CD4-positive, alpha-beta T cell treated with Interleukin-10 for 1 hour (primary cell): ENCODE results near the gene RAI1.
A peak's percentile ranks its signal among the peaks of the same experiment; 100 is the strongest.
"Not testable (repeated sequence)": the region's sequence is repeated elsewhere in the genome, so short reads cannot be mapped to it uniquely, and the experiment has no call there.

Source experiments
- DNase-seq: peaks from one replicate; pipeline ENCODE4 v3.0.0-alpha.2; 2020

The RAI1 gene

DNA sequence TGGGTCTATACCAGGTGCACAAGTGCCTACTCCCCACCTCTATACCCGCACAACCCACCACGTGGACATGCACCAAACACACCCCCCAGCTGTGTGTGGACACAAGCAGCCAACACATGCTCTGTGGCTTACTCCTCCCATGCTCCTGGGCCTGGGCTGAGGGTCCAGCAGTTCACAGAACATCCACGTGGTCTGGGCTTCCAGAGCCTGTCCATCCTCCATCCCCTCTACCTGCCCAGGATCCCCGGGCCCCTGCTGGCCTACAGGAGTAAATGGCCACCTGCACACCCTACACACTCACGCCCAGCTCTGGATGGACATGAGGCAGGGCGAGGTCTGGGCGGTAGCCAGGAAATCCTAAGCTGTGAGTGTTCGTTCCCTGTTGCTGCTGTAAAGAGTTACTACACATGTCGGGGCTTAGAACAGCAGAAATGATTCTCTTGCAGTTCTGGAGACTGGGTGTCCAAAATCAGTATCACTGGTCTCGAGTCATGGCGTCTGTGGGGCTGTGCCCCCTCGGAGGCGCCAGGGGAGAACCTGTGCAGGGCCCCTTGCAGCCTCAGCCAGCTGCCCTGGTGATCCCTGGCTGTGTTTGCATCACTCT, 15.0 kb upstream of the RAI1 start:
- DNase-seq, result no peak

DNA sequence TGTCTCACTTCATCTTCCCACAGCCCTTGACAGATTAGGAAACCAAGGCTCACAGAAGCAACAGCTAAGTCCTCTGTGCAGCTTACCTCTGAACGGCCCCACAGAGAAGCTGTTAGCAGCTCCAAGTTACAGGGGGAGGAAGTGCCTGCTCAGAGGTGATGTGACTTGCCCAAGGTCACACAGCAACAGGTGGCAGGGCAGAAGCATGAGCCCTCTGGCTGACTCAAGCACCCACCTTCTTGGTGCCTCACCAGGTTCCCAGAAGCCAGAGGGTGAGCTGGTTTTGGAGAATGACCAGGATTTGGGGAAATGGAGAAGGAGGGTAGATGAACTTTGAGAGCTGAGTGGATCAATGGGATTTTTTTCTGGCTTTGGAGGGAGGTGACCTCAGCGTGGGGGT, 14.0 kb upstream of the RAI1 start:
- no peak for DNase-seq

DNA sequence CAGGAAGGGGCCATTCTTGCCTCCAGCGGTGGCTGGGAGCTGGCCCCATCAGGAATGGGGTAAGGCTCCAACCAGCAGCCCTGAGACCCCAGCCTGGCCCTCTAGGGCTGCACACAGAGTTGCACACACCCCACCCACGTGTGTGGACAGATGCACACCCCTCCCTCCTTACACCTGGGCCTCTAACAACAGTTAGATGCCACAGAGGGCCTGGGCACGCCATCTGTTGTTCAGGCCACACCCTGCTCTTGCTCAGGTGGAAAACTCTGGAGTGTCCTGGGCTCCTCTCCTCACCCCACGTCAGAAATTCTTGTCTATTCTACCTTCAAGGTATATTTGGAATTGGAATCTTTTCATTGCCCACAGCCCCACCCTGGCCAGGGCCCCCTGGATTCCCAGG, 13.3 kb upstream of the RAI1 start:
- no peak for DNase-seq

DNA sequence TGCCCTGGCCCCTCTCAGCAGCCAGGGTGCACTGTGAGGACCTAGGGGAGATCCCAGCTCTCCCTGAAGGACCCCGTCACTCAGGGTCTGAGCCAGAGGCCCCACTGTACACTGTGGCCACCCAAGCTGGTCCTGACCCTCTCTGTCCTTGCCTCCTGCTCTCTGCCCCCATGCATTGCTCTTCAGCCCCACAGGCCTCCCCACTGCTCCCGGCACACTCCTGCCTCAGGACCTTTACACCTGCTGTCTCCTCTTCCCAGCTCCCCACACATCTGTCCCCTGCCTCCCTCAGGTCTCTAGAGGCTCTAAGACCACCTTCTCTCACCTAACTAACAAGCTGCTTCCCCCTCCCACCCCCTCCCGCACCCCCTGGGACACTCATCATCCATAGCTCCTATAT, 12.9 kb upstream of the RAI1 start:
- no peak for DNase-seq

DNA sequence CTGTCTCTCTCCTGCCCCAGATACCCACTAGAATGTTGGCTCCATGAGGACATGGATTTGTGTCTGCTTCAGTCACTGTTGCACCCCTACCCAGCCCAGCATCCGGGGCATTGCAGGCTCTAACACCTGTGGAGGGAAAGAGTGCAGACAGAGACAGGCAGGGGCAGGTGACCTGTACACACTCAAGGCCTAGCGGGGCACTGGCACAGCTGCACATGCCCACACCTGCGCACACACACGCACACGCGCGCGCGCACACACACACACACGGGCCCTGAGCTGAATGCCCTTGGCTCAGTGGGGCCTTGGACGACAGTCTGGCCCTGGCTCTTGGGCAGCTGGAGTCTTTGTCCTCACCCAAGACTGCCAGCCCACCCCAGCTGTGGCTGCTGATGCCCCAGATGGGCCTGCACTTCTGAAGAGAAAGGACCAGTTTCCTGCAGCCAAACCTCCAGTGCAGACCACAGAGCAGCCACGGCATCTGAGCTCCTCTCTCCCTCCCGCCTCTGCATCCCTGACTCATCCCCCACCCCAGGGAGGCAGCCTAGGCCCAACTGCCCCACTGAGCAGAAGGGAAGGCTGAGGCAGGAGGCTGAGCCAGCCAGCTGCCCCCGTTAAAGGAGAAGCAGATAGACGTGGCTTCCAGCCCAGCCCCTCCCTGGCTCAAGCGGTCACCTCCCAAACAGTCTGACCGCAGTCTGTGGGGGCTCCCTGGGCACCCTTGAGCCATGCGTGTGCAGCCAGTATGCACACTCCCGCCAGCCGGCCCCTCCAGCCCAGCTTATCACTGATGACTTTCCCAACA, 12.3 kb upstream of the RAI1 start:
- no peak for DNase-seq

DNA sequence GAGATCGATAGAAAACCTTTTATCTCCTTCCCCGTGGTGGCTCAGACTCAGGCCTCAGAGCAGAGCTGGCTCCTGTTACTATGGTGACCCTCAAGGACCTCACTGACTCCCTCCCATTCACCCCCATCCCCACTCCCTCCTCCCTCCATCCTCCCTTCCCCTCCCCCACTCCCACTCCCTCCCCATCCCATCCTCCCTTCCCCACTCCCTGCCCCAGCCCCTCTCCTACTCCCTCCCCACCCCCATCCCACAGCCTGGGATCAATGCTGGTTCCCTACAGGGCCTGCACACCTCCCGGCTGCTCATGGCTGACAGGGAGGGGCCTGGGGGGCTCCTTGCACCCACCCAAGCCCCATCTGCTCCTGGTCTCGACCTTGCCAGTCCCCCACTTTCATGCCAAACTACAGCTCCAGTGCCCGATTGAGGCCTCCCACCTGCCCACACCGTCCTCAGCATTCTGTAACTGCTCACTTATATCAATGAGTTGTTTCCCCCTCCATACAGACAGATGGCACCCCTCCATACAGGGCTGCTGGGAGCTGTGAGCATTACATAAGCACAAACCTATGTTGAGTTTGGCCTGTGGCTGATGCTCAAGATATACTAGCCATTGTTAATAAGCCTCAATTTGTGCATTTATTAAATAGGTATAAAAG, 11.6 kb upstream of the RAI1 start:
- DNase-seq, result no peak

DNA sequence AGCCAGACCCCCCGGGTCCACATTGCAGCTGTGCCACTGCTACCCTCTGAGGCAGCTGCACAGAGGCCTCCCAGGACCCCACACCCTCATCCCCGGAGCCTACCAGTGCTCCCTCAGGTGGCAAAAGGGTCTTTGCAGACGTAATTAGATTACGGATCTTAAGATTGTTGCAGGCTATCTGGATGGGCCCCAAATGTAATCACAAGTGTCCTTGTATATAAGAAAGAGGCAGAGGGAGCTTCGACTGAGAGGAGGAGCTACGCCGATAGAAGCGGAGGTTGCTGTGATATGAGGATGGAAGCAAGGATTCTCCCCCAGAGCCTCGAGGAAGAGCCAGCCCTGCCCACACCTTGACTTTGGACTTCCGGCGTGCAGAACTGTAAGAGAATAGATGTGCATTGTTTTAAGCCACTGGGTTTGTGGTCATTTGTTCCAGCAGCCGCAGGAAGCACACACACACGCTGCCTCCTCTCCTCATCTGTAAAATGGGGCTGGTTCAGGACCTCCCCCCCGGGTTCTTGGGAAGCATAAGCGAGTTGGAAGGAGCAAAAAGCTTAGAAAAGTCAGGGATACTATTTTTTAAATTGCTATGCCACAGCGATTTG, 10.5 kb upstream of the RAI1 start:
- DNase-seq, result no peak

DNA sequence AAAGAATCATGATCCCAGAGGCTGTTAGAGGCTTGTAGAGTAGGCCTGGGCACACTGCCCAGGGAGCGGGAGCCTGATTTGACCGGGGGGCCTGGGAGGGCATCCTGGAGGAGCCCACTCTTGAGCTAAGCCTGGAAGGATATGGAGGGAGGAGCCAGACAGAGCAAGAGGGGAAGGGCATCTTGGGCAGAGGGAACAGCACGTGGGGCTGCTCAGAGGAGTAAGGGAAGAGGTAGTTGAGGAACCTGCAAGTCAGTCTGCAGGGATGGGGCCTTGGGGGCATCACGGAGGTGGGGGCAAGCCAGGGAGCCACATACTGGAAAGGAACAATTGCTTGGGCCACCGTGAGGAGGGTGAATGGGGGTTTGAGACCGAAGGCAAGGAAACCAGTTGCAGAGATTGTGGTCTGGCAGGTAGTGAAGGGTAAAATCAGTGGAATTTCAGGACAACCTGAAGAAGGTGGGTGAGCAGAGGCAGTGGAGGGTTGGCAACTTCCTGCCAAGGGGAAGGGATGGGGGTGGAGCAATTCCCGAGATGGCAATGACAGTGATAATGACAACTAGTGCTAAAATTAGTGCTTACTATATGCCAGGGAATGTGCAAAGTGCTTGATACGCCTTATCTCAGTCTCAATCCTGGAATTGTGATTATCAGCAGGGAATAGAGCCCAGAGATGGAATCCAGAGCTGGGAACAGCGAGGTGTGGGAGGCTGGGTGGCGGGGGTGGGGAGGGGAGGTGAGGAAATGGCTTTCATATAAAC, 9.7 kb upstream of the RAI1 start:
- DNase-seq, result no peak

DNA sequence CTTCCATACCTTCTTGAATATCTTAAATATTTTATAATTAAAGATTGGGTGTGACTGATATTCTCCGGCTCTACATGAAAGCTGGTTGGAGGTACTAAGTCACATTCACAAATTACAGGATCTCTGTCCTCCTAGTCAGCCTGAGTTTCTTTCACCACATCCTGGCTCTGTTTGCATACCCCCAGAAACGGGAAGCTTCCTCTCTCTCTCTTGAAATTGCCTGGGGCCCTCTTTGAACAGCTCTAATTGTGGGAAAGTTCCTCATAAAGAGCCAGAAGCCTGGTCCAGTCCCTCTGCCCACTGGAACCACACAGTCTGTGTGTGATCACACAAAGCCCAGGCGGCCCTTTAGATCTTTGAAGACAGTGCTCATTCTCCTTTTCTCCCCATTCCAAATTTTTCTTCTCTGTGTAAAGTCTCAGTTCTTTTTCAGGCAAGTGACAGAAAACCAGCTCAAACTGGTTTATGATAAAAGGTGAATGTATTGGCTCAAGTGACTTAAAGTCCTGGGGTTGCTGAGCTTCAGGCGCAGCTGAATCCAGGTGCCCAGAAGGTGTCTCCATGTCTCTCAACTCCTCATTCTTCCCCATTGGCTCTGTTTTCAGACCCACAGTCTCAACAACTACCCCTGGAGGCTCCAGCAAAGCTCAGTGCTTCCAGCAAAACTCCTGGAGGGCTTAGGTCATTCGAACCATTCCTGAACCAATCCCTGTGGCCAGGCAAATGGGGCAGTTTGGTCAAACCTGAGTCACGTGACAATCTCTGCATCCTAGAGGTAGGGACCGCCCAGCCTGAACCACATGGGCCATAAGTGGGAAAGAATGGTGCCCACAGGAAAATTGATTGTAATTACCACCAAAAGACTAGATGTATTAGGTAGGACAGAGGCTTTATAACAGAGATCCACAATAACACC, 8.5 kb upstream of the RAI1 start:
- DNase-seq, result no peak

DNA sequence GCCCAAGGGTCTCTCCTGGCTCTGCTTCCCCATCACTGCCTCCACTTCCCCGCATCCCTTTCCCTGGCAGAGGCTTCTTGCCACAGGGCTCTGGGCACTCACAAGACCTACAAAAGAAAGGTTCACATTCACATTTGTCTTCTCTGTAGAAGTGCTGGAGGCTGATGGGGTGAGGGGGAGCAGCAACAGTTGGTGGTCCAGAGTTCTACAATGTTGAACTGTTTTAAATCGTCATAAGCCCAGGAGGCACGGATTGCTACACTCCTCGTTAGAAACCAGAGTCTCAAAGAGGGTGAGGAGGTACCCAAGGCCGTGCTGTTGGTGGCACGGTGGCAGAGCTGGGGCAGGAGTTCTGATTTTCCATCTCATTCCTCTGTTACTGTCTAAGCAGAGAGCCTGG, 5.8 kb upstream of the RAI1 start:
- no peak for DNase-seq

DNA sequence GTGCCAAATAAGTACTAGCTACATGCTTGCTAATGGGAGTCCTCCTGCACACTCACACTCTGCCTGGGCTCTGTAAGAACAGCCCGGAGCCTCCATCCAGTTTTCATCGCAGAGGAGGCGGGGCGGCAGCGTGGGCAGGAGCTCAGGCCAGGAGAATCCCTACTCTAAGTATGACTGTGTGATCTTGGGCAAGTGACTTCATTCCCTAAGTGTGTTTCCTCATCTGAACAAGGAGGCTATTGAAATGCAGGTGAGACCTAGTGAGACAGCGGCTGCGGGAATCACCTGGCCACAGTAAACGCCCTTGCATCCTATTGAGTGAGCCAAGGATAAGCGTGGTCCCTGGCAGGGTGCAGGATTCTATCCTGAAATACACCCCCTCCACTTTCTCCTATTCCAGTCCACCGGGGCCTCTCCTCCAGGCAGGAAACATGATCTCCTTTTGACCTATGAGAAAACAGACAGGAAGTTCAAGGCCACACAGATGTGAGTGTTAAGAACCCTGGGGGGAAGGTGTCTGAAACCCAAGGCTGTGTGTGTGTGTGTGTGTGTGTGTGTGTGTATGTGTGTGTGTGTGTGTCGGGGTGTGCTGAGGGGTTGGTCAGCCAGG, 5.2 kb upstream of the RAI1 start:
- DNase-seq, result peak; percentile 58

DNA sequence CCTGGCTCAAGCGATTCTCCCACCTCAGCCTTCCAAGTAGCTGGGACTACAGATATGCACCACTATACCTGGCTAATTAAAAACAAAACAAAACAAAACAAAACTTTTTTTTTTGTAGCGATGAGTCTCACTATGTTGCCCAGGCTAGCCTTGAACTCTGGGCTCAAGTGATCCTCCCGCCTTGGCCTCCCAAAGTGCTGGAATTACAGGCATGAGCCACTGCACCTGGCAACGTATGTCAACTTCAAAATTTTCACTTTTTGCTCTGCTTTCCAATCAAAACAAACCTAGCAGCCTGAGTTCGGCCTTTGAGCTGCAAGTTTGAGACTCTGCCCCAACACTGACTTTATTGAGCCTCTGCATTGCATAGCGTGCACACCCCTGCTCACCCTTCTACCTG, 4.5 kb upstream of the RAI1 start:
- DNase-seq, result no peak

DNA sequence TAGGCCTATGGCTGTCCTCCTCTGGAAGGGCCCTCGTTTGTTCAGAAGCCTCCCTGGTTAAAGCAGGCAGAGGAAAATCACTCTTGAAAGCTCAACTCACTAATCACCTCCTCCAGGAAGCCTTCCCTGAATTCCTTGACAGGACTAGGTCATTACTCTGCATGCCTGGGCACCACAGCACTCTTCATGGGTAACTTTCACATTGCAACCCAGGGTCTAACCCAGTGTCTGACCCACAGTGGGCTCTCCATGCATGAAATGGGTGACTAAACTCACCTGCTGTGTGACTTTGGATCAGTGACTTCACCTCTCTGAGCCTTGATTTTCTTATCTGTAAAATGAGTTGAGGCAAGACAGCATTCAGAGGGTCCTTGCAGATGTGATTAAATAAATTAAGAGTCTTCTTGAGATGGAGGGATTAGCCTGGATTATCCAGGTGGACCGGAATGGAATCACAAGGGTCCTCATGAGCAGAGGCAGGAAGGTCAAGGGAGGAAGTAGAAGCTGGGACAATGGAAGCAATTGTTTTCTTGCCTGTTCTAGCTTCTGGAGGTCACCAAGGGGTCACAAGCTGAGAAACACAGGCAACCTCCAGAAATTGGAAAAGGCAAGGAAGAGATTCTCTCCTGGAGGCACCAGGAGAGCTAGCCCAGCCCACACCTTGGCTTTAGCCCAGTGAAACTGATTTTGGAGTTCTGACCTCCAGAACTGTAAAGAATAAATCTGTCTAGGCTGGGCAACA, 3.8 kb upstream of the RAI1 start:
- DNase-seq, result no peak

DNA sequence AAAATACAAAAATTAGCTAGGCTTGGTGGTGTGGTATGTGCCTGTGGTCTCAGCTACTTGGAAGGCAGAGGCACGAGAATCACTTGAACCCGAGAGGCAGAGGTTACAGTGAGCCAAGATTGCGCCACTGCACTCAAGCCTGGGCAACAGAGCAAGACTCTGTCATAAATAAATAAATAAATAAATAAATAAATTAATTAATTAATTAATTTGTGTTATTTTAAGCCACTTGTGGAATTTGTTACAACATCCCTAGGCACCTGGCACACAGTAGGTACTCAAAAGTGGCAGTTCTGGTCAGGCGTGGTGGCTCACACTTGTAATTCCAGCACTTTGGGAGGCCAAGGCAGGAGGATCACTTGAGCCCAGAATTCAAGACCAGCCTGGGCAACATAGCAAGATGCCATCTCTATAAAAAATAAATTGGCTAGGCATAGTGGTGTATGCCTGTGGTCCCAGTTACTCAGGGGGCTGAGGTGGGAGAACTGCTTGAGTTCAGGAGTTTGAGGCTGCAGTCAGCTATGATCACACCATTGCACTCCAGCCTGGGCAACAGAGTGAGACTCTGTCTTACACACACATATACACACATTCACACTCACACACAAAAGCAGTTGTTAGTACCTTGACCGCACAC, 3.1 kb upstream of the RAI1 start:
- DNase-seq, result not testable (repeated sequence)

DNA sequence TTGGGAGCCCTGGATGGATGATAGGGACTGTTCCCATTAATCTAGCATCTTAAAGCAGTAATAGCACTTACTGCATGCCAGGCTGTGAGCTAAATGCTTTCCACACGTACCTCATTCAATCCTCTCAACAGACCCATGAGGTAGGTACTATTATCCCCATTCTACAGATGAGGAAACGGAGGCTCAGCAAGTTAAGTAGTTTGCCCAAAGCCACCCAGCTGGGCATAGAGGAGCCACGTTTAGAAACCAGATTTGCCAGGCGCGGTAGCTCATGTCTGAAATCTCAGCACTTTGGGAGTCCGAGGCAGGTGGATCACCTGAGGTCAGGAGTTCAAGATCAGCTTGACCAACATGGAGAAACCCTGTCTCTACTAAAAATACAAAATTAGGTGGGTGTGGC, 2.0 kb upstream of the RAI1 start:
- DNase-seq, result no peak

DNA sequence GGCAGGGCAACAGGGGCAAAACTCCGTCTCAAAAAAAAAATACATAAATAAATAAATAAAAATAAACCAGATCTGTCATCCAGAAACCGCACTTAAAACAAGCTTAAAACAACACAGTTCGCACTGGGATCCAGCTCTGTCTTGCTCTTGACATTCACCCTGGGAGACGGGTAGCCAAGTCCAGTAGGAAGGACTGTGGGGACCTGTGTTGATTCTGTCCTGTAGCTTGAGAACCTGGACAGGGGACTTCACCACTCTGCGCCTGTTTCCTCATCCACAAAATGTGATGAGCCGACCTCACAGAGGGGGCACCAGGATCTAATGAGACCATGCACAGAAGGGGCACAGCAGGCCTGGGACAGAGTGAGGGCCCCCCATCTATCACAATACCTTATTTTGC, 1.5 kb upstream of the RAI1 start:
- DNase-seq, result no peak

DNA sequence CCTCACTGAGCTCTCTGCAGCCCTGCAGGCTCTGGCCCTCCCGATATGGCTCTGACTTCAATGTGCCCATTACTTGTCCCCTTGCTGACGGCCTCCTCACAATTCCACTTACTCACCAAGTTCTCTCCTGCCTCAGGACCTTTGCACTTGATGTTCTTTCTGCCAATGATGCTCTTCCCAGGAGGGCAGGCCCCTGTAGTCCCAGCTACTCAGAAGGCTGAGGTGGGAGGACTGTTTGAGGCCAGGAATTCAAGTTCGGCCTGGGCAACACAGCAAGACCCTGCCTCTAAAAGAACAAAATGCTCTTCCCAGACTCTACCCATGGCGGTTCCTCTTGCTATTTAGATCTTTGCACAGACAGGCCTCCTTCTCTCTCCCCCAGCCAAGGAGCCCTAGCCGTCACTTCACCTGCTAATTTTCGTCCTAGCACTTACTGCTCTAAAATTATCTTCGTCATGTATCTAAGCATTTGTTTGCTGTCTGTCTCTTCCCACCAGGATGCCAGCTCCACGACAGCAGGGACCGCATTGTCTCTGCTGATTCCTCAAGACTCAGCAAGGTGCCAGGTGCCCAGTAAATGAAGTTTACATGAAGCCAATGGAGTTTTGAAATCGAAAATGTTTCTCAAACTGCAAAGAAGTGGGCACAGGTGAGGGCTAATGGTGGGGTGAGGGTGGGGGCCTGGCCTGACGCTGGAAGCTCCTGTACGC, 626 bp upstream of the RAI1 start:
- DNase-seq, result no peak

DNA sequence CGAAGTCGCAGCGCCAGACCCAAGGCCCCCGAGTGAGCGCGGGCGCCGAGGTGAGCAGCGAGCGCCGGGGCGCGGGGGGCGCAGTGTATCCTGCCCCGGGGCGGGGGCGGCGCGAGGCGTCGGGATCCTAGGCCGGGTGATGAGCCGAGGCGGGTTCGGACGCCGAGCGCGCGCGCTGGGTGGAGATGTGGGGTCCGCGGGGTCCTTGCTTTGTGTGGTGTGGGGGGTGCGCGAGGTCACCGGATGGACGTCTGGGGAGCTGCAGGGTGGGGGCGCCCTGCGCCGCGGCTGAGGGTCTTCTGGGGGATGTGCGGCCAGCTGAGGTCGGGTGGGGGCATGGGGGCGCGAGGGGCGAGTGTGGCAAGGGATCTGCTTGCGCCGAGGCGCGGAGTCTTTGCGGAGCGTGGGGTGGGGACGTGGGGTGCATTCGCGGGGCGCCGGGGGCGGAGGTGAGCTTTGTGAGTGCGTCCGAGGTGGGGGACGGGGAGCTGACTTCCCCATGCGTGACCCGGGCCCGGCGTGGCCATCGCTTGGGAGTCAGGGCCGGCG, 560 bp downstream of the RAI1 start:
- no peak for DNase-seq

DNA sequence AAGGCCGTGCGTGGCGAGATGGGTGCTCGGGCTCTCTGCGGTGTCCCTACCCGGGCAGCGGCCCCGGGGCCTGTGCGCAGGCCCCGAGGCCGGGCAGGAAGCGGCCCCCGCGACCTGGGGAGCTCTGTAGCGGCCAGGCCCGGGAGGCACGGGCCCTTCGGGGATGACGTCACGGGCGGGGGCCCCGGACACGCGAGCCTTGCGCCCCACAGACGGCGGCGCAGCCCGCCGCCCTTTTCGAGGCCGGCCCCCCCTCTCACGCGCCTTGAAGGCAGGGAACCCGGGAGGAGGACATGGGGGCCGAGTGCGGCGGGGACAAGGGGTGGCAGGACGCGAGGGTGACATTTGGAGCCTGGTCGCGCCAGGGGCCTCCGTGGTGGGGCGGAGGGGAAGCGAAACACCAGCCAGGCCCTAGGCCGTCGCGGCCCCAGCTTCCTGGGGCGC, 1.1 kb downstream of the RAI1 start:
- DNase-seq, result peak; percentile 63
